Hypothalamus (tissue), 51 donors: ENCODE measurements around the gene SPHK1.

ENCODE experiments used
- DNase-seq, 51 donors: peaks; one replicate each; lab custom pipeline; 2025; lab: John Stamatoyannopoulos, UW

The SPHK1 gene

DNA sequence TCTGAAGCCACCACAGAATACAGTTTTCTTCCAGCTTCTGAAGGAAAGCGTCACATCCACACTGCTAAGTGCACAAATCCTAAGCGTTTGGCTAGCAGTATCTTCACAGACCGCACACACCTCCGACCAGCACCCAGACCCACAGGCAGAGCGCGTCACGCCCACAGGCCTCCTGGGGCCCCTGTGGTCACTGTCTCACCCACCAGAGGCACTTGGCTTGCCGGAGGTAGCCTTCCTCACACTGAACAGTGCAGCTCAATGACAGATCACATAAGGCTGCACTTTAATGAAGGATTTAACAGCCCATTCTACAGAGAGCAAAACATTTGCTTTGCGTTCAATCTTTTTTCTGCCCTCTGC, 21.2 kb downstream of the SPHK1 start:
- no peak for DNase-seq

DNA sequence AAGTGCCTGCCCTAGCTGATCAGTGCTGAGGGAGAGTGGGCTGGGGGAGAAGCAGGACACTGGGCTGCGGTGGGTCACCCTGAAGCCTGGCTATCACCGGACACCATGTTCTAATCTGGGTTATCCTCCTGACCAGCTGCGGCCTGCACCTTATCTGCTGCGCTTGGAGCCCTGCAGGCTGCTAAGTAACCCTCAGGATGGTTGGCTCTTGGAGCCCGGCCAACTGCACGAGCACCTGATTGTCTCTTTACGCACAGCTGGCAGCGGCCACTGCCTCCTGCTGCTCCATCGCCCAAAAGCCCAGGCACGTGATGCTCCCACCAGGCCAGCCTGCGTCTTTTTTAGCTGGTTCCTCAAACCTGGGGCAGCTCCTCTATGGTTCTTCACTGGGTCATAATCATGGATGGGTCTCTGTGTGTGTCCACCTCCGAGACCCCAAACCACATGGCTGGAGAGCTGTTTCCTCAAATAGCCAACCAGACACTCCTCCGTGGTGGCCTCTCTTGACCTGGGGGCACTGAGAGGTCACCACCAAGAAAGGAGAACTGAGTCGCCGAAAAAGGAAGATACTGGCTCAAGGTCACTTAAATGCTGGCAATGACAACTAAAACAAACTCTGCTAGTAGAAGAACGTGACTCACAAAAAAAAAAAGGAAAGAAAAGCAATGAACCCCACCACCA, 21.7 kb downstream of the SPHK1 start:
- peak in 3 of 51 donors; percentile 19 to 30 (median 19) for DNase-seq

DNA sequence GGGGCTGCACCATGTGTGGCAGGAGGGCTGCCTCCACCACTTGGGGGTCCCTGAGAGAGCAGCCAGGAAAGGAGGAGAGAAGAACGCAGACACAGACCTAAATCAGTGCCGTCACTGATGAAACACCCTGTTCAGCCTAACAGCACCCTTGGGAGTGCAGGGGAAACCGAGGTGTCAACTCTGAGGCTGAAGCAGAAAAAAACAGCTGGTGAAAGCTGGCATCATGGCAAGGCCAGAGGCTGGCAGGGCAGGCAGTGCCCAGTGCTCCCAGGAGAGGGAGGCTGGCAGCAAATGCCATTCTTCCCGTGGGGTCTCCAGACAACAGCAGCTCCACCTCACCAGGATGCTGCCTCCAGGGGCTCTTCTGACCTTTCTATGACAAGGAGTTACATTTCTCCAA, 23.1 kb downstream of the SPHK1 start:
- no peak for DNase-seq

DNA sequence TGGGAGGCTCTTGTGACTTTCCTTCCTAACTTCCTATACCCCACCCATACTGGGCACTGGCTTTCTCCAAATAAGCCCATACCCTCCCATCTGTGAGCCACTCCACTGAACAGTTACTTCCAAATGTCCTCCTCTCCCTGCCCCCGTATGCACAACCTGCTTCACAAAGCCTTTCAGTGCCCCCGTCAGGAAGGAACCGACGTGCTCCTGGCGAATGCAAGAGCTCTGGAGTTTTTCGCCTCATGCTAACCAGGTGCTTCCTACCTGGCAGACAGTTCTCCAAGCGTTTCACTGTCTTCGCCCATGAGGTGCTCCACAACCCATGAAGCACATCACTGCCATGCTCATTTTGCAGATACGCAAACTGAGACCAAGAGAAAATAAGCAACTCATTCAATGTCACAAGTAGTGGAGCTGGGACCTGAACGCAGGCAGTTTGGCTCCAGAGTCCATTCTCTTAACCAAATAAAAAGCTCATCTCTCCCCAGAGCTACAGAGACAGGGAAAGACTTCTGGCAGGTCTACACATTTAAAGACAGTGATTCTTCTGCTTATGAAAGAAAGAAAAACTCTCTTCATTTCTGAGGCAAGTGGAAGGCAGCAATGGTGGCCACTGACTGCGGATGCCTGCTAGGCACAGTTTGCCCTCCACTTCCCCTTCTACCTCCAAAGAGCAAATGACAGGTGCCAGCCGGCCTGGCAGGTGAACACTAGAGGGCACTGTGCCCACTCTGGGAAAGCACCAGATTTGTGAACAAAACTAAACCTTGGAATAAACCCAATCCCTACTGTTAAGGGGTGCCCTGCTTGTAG, 23.8 kb downstream of the SPHK1 start:
- peak in 14 of 51 donors; percentile 16 to 46 (median 24) for DNase-seq

DNA sequence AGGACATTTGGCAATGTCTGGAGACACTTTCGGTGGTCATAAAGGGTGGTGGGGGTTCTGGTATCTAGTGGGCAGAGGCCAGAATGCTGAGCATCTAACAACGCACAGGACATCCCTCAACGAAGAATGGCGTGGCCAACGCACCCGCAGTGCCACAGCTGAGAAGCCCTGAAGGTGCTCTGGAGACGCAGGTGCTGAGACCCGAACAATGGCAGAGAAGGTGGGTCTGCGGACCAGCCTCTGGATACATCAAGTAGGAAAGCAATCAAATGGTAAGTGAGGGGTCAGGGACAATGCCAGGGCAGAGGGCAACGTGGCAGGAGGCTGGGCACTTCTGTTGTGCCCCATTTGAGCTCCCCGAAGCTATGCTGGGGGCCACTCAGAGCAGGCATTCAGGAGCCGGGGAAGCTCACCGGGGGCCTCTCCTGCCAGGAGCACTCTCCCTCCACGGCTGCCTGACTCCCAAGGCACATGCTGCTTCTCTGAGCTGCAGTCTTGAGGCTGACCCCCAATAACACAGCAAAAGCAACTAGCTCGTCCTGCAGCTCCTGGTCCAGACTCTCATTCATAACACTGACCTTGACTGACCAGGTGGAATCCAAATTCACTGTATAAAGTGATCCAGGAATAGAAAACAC, 26.0 kb downstream of the SPHK1 start:
- DNase-seq: no peak

DNA sequence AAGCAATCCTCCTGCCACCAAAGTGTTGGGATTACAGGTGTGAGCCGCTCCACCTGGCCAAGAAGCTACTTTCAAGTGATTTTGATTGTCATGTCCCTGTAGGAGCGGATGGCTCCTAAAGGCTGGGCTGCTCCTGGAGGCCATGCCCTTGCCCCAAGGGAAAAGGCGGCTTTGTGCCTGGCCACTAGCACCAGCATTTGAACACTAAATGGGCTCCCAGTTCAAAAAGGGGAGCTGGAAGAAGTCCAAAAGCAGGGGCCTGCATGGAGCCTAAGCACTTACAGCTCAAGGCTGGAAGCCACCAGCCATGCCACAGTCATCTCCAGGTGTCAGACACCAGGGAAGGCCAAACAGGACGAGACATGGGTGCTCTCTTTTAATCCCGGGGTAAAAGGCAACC, 26.8 kb downstream of the SPHK1 start:
- DNase-seq: no peak

DNA sequence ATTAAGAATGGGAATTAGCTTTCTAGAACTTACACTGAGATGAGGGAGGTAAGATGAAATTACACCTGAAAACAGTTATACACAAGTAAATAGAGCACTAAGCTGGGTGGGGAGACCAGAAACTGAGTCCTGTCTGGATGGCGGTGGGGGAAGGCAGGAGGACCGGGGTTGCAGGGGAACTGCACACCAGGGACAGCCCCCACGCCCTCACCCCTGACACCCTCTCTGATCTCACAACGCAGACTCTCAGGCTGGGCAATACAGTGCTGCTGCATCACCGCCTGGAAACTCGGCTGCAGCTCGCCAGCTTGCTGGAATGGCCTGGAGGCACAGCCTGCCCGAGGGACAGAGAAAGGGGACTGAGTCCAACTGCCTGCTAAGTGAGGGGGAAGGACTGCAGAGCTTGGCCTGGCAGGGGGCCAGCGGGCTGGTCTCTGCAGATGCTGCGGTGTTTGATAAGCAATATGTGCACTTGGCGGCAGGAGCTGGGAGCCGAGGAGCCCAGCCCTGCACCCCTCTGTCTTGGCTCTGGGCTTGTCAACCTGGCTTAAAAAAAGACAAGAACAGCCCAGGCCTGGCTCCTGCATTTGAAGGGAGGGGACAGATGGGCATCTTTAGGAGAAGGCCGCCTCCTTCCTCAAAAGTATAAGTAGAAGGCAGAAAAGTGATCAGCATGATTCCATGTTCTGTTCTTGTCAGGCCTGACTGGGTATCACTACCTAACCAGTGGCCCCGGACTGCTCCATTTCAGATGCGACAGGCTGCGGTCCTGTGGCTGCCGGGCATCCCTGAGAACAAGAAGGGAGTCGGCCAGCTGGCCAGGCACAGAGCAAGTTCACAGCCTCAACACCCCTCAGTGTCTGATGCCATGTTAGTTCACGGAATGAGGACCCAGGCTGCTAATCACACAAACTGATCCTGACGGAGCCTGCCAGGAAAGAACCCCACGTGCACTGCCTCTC, 30.2 kb downstream of the SPHK1 start:
- DNase-seq: peak in 40 of 51 donors; percentile 13 to 72 (median 42)

DNA sequence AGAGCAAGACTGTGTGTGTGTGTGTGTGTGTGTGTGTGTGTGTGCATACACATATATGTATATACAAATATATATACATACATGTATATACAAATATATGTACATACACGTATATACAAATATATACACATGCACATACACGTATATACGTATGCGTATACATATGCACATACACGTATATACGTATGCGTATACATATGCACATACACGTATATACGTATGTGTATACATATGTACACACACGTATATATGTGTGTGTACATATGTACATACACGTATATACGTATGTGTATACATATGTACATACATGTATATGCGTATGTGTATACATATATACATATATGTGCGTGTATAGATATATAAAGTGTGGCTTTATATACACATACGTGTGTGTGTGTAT, 31.4 kb downstream of the SPHK1 start:
- no peak for DNase-seq

DNA sequence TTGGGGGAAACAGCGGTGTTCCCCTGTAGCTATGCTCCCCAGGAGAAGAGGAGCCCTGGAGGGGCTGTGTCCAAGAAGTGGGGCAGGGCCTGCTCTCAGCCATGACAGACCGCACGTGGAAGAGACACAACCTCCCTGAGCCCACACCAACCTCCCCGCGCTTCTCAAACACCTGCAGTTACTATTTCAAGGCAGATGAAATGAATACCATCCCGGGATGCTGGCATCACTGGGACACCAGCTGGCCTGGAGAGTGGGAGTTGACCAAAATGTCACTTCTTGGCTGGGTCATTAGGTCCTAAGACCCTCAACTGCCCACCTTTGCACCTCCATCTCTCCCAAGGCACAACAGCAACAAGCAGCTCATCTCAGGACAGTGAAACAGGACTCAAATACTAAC, 32.0 kb downstream of the SPHK1 start:
- no peak for DNase-seq

DNA sequence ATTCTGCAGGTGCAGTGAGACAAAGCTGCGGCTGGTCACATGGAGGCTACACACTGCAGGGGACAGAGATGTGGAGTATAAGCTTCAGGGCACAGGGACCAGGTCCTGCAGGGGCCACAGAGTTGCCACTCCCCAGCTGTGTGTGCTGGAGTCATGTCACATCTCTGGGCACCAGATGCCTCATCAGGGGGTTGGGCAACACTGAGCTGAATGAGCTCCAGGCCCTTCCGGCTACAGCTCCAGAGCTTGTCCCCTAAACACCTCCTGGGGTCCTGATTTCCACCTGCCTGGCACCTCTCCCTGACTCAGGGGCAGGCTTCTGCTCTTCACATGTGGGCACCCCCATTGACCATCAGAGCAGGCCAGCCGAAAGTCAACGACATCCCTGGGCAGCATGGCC, 32.5 kb downstream of the SPHK1 start:
- DNase-seq: no peak

DNA sequence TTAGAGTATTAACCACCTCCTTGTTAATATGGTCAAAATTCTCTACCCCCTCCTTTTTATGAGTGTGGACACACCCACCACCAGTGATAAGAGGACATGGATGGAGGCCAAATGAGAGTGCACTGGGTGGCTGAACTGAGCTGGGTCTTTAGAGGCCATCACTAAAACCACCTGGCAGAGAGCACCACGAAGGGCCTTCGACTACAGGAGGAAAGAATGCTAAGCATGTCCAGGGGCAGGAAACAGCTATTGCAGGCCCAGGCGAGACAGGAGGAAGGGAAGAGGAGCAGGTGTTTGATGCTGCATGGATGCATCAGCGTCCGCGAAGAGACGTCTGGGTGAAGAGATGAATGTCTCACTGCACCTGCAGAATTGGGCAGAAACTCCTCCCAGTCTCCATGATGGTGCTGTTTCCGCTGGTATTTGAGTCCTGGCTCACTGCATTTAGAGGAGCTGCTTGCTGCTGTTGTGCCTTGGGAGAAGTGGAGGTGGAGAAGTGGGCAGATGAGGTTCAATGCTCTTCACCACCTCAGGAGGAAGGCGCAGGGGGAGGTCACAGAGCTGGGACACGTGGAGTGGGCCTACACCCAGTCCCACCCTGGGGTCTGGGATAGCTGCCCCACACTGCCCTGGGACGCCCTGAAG, 33.2 kb downstream of the SPHK1 start:
- DNase-seq: no peak

DNA sequence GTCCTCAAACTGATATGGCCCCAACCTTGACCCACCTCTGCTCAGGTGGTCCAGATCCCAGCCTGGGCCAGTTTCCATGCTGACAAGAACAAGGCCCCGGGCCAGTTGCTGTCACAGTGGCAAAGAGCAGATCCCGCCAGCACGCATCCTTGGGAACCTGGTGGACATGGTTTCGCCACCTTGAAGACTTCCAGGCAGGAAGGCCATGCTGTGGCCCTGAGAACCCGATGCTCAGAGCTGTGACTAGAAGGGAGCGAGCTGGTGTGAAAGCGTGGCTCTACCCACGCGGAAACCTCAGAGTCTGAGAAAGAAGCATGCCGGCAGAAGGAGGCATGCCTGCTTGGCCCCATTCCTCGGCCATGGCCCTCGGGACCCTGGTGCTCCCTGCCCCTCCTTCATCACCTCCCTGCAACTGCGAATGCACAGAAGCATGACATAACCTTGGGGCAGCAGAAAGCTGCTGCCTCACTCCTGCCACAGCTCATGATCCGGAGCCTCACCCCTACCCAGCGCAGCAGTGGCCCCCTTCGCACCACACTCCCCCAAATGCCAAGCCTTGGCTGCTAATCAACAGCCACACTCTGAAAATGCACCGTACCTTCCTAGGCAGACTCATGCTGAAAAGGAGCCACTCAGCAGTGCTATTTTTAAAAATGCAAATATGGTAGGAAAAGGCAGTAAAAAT, 35.3 kb downstream of the SPHK1 start:
- DNase-seq: peak in 3 of 51 donors; percentile 10 to 24 (median 18)

DNA sequence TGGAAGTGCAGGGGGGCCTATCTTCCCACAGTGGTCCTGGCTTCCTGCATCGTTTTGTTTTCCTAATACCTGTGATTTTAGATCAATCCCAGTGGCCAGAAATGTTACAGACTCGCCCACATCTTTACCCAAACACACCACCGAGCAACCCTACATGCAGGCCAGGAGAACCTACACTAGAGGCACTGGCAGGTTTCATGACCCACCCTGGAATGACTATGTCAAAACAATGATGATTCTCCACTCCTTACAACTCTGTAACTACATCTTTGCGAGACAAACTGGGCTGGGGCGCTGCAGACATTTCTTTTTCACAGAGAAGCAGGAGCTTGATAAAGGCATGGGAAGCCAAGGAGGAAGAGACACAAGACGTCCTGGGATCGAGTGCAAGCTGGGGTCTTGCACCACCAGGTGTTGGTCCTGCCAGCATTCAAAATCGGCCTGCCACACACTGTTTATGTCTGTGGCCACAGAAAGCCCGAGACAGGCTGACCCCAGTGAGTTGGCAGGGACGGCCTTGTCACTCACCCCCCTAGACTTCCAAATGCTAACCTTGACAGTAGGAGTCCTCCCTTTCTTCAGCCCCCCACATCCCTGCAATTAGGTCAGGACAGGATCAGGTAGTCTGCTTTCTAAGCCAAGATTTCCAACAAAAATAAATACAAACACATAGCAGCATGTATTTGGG, 36.1 kb downstream of the SPHK1 start:
- DNase-seq: no peak

DNA sequence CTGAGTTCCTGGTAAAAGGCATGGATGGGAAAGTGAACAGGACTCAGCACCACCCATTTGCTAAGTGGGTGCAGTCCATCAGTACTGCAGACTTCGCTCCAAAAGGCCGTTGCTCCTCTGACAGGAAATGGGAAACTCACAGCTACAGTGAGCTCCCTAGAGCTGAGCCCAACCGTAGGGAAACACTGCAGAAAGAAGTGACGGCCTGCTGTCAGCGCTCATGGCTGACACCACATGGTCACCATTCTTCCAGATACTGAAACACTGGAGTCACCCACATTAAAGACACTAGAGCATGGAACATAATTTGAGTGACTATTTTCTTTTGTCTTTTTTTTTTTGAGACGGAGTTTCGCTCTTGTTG, 36.6 kb downstream of the SPHK1 start:
- DNase-seq: peak in 2 of 51 donors; percentile 10 to 16

DNA sequence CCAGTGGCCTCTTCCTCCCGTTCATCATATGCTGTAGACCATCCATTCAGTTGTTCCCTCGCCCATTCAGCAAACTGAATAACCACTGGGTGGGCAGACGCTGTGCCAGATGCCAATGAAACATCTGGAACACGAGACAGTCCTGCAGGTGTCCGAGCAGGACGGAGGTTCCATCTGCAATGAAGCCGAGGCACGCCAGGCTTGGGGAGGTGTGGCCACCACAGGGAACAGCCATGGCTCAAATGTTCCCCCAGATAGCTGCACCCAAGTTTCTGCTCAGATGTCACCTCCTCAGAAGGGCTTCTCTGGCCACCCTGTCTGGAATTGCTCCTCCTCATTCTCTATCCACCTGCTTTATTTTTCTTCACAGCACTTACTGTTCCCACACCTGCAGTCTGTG, 38.0 kb downstream of the SPHK1 start:
- no peak for DNase-seq

DNA sequence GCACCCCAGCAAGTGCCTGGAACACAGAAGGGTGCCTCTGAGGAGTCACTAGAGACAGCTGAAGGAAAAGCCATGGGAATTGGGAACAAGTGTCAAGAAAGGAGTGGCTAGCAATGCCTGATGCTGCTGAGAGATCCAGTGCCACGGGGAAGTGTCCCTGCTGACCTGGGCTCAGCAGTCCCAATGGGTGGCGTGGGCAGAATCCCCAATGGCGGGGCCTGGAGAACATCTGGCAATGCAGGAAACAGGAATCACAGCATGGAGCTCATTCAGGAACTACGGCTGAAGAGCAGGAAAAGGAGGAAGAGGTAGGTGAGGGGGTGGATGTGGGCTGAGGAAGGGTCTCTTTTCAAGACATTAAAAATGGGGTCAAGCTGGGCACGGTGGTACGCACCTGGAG, 38.5 kb downstream of the SPHK1 start:
- DNase-seq: no peak

DNA sequence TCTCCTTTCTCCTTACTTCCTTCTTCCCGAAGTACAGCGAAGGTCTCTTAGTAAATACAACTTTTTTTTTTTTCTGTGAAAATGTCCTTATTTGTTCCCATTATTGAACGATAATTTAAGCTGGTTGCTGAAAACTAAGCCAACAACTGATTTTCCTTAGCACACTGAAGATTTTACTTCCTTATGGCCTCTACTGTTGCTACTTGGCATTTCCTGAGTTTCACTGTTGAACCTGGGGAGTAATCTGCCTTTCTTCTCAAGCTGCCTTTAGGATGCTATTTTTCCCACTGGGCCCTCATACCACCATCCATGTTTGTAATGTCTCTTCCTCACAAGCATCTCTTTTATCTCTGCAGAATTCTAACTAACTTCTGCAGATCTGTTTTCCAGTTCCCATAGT, 42.4 kb downstream of the SPHK1 start:
- DNase-seq: no peak

DNA sequence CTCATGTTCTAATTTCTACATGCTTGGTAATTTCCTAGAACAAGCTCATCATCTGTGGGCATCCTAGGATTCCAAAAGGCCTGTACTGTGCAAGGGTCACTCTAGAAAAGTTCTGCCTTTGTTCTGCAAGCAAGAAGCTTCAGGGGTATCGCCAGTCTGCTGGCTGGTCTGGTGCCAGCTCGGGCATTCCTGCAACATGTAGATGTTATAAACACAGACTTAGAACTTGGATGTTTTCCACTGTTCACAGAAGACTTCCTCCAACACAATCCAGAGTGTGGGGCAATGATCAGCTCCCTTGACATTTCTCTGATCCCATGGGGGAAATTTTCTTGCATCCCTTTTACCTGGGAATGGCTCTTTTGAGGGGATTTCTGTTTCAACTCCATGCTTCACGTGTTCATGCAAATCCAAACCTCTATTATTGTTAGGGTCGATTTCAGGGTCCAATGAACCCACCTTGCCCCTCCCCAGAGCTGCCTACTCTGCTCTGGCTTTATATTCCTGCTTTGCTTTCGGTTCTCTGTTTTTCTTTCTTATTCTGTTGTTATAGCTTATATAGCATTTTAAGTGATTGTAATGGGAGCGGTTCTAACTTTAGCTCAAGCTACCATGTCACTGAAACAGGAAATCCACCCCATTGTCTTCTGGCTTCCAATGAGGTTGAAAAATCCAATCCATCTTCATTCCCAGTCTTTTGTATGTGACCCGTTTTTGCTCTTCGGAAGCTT, 43.3 kb downstream of the SPHK1 start:
- peak in 1 of 51 donors; percentile 14 for DNase-seq
